Stimulated activated CD4-positive, alpha-beta T cell treated with anti-CD3 and anti-CD28 coated beads, TNF-alpha, amount 100 ng/mL, for 24 hours (primary cell): ENCODE data around the gene FBL.

Experiments
- DNase-seq, 3 experiments: peaks; one replicate each; pipeline ENCODE4 v3.0.0-alpha.2; 2020; ENCODE audit warnings: low read depth in 3 of 3

FBL gene

GRCh38 chr19:39843919-39844793 is 2.0 kb downstream of the FBL start:
- no peak for DNase-seq

- no peak for DNase-seq
Measured at GRCh38 chr19:39842693-39843435, 3.3 kb downstream of the FBL start.

GRCh38 chr19:39841041-39841440 is 5.1 kb downstream of the FBL start:
- DNase-seq = no peak

GRCh38 chr19:39840492-39840891 is 5.7 kb downstream of the FBL start:
- no peak for DNase-seq

- DNase-seq = no peak
Measured at GRCh38 chr19:39839678-39840327, 6.4 kb downstream of the FBL start.

- DNase-seq = no peak
Measured at GRCh38 chr19:39838569-39838968, 7.6 kb downstream of the FBL start.

- no peak for DNase-seq
Measured at GRCh38 chr19:39837978-39838377, 8.2 kb downstream of the FBL start.

- no peak for DNase-seq
Measured at GRCh38 chr19:39834287-39834841, 11.8 kb downstream of the FBL start.

GRCh38 chr19:39833464-39834286 is 12.5 kb downstream of the FBL start, which contains the start of gene DYRK1B:
DYRK1B (minus strand) TSS chr19:39834162; CDS start chr19:39831867, 2,295 bp downstream.
- DNase-seq = peak; percentile 91 to 95 (median 94)

- DNase-seq = no peak
Measured at GRCh38 chr19:39833160-39833463, 13.1 kb downstream of the FBL start.

GRCh38 chr19:39832341-39833083 is 13.7 kb downstream of the FBL start:
- DNase-seq = no peak

- no peak for DNase-seq
Measured at GRCh38 chr19:39831679-39832078, 14.5 kb downstream of the FBL start.

- DNase-seq = no peak
Measured at GRCh38 chr19:39830847-39831246, 15.3 kb downstream of the FBL start.

- DNase-seq = no peak
Measured at GRCh38 chr19:39830406-39830805, 15.8 kb downstream of the FBL start.

GRCh38 chr19:39829702-39830275 is 16.4 kb downstream of the FBL start:
- DNase-seq = no peak

GRCh38 chr19:39828654-39829032 is 17.5 kb downstream of the FBL start:
- no peak for DNase-seq

- DNase-seq = no peak
Measured at GRCh38 chr19:39828015-39828653, 18.0 kb downstream of the FBL start.

- DNase-seq = no peak
Measured at GRCh38 chr19:39827216-39827615, 19.0 kb downstream of the FBL start.

GRCh38 chr19:39826311-39826945 is 19.8 kb downstream of the FBL start:
- DNase-seq = no peak
